MM.1S (cell line): ENCODE results near the gene C17orf50.

Experiments
- EZH2 ChIP-seq: fragments of 300-600 bp; sonication (generic); optimal IDR thresholded peaks from 2 replicates; pipeline ENCODE3; 2017; ENCODE audit warnings: low read depth, mild to moderate bottlenecking, antibody characterized with exemption, low read length, mixed read lengths
- TF ChIP-seq, protein P1 (sequence below): fragments of 300-600 bp; sonication (generic); IDR thresholded peaks from 2 replicates; pipeline ENCODE4 v1.5.1; 2016; ENCODE audit warnings: antibody characterized with exemption, low read length, mixed read lengths

DNA sequence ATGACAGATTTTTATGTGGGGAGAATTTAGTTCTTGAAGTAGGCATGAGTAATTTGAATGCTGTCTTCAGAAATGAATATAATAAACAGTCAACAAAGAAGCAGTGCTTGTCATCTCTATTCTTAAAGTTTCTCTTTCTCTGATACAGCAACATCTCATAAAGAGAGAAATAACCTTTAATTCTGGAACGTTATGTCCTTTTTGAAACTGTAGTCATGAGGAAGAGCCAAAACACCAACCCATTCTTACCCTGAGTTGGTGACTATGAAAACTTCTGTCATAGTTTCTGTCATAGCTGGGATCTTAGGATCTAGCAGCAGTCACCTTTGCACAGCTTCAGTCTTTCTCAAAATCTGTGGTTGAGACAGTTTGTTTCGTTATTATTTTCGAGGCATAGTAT, 44.5 kb upstream of the C17orf50 start:
- TF ChIP-seq, protein P1, sequence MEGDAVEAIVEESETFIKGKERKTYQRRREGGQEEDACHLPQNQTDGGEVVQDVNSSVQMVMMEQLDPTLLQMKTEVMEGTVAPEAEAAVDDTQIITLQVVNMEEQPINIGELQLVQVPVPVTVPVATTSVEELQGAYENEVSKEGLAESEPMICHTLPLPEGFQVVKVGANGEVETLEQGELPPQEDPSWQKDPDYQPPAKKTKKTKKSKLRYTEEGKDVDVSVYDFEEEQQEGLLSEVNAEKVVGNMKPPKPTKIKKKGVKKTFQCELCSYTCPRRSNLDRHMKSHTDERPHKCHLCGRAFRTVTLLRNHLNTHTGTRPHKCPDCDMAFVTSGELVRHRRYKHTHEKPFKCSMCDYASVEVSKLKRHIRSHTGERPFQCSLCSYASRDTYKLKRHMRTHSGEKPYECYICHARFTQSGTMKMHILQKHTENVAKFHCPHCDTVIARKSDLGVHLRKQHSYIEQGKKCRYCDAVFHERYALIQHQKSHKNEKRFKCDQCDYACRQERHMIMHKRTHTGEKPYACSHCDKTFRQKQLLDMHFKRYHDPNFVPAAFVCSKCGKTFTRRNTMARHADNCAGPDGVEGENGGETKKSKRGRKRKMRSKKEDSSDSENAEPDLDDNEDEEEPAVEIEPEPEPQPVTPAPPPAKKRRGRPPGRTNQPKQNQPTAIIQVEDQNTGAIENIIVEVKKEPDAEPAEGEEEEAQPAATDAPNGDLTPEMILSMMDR, result no peak
- TF ChIP-seq EZH2, result no peak
